GM12878 (cell line): Measurements from ENCODE around the gene KCNN3.

Experiments used
- DPF2 ChIP-seq: fragments of 450-650 bp; IDR thresholded peaks from 2 replicates; pipeline ENCODE4 v1.6.1; 2017; ENCODE audit warnings: mild to moderate bottlenecking
- EP300 ChIP-seq, 2 experiments: fragments of 150-350 bp in 1 of 2; IDR thresholded peaks; 2 replicates each; pipeline ENCODE4 v1.6.1; 2011 to 2012; ENCODE audit warnings: low read depth in 2 of 2, low read length in 2 of 2, borderline replicate concordance in 1 of 2, improper control_type of control experiment in 1 of 2, inconsistent platforms in 1 of 2; ENCODE audit not compliant: control insufficient read depth in 1 of 2
- NBN ChIP-seq: fragments of 450-650 bp; IDR thresholded peaks from 2 replicates; pipeline ENCODE4 v1.6.1; 2016
- POLR2A ChIP-seq: IDR thresholded peaks from 2 replicates; pipeline ENCODE4 v1.6.1; 2011; ENCODE audit warnings: low read depth, mild to moderate bottlenecking, low read length
- SIX5 ChIP-seq: IDR thresholded peaks from 2 replicates; pipeline ENCODE4 v1.6.1; 2011; ENCODE audit warnings: mild to moderate bottlenecking, low read depth, low read length, moderate library complexity; ENCODE audit not compliant: severe bottlenecking
- YY1 ChIP-seq: IDR thresholded peaks from 2 replicates; pipeline ENCODE4 v1.6.1; 2011; ENCODE audit warnings: low read depth, mild to moderate bottlenecking, low read length
- TF ChIP-seq, protein P1 (sequence below), 3 experiments: IDR thresholded peaks in 2 of 3; conservative IDR thresholded peaks in 1 of 3; 2 replicates each; pipeline ENCODE4 v1.5.1; 2011; ENCODE audit warnings: low read depth in 3 of 3, low read length in 3 of 3, mild to moderate bottlenecking in 3 of 3, control low read depth in 2 of 3, moderate library complexity in 2 of 3, inconsistent platforms in 1 of 3, mixed read lengths in 1 of 3; ENCODE audit not compliant: control insufficient read depth in 2 of 3, insufficient read depth in 1 of 3; ENCODE audit errors: extremely low read depth in 1 of 3
- TF ChIP-seq, protein P2 (sequence below): fragments of 450-650 bp; IDR thresholded peaks from 2 replicates; pipeline ENCODE4 v1.6.1; 2016; ENCODE audit warnings: mild to moderate bottlenecking

GRCh38 chr1:154719586-154720327 is 150.3 kb downstream of the KCNN3 start:
- TF ChIP-seq NBN = no peak
- no peak for TF ChIP-seq SIX5
- TF ChIP-seq, protein P1, sequence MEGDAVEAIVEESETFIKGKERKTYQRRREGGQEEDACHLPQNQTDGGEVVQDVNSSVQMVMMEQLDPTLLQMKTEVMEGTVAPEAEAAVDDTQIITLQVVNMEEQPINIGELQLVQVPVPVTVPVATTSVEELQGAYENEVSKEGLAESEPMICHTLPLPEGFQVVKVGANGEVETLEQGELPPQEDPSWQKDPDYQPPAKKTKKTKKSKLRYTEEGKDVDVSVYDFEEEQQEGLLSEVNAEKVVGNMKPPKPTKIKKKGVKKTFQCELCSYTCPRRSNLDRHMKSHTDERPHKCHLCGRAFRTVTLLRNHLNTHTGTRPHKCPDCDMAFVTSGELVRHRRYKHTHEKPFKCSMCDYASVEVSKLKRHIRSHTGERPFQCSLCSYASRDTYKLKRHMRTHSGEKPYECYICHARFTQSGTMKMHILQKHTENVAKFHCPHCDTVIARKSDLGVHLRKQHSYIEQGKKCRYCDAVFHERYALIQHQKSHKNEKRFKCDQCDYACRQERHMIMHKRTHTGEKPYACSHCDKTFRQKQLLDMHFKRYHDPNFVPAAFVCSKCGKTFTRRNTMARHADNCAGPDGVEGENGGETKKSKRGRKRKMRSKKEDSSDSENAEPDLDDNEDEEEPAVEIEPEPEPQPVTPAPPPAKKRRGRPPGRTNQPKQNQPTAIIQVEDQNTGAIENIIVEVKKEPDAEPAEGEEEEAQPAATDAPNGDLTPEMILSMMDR (IDR thresholded peaks at IDR 0.05 in 2 of 3, conservative IDR thresholded peaks at IDR 0.05 in 1 of 3; ENCODE audit: control insufficient read depth in 2 of 3, extremely low read depth in 1 of 3, insufficient read depth in 1 of 3, low read depth in 3 of 3, low read length in 3 of 3) = no peak
- TF ChIP-seq POLR2A = no peak
- TF ChIP-seq DPF2 = no peak
- no peak for TF ChIP-seq YY1
- no peak for TF ChIP-seq EP300 (IDR thresholded peaks at IDR 0.05; ENCODE audit: borderline replicate concordance in 1 of 2, control insufficient read depth in 1 of 2, low read depth in 2 of 2, low read length in 2 of 2)
- TF ChIP-seq, protein P2, sequence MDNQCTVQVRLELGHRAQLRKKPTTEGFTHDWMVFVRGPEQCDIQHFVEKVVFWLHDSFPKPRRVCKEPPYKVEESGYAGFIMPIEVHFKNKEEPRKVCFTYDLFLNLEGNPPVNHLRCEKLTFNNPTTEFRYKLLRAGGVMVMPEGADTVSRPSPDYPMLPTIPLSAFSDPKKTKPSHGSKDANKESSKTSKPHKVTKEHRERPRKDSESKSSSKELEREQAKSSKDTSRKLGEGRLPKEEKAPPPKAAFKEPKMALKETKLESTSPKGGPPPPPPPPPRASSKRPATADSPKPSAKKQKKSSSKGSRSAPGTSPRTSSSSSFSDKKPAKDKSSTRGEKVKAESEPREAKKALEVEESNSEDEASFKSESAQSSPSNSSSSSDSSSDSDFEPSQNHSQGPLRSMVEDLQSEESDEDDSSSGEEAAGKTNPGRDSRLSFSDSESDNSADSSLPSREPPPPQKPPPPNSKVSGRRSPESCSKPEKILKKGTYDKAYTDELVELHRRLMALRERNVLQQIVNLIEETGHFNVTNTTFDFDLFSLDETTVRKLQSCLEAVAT = no peak
